H9 (cell line): ENCODE measurements around the gene SLMAP. TPM values are rescaled to one million over a fixed set of nuclear protein-coding genes. Genes with fewer than 3 reads are reported as not detected.
A peak's percentile ranks its signal among the peaks of the same experiment; 100 is the strongest.

Source experiments
- DNase-seq: peaks from one replicate; pipeline ENCODE4 v3.0.0-alpha.2; 2017
- H2AFZ ChIP-seq: one replicate; pipeline ENCODE4 v1.6.1; 2013; ENCODE audit warnings: mild to moderate bottlenecking, low read length, control low read depth, moderate library complexity
- H2AK5ac ChIP-seq: 2 replicates; pipeline ENCODE4 v1.6.1; 2013; ENCODE audit warnings: low read length, control low read depth, mixed read lengths; ENCODE audit not compliant: insufficient read length
- H2BK120ac ChIP-seq: one replicate; pipeline ENCODE4 v1.6.1; 2013; ENCODE audit warnings: low read depth, mild to moderate bottlenecking, low read length, control low read depth, inconsistent platforms; ENCODE audit not compliant: poor library complexity, severe bottlenecking
- H2BK12ac ChIP-seq: 2 replicates; pipeline ENCODE4 v1.6.1; 2013; ENCODE audit warnings: low read length, control low read depth, mixed read lengths, low read depth; ENCODE audit not compliant: insufficient read length
- H2BK15ac ChIP-seq: 2 replicates; pipeline ENCODE4 v1.6.1; 2013; ENCODE audit warnings: low read depth, low read length, control low read depth
- H2BK20ac ChIP-seq: one replicate; pipeline ENCODE4 v1.6.1; 2013; ENCODE audit warnings: low read depth, mild to moderate bottlenecking, low read length, control low read depth, inconsistent platforms; ENCODE audit not compliant: poor library complexity, severe bottlenecking
- H2BK5ac ChIP-seq: 2 replicates; pipeline ENCODE4 v1.6.1; 2013; ENCODE audit warnings: low read length, control low read depth, mixed read lengths; ENCODE audit not compliant: insufficient read length
- H3K14ac ChIP-seq: 2 replicates; pipeline ENCODE4 v1.6.1; 2013; ENCODE audit warnings: low read length, control low read depth; ENCODE audit not compliant: insufficient read depth
- H3K18ac ChIP-seq: 2 replicates; pipeline ENCODE4 v1.6.1; 2013; ENCODE audit warnings: low read depth, mild to moderate bottlenecking, mixed read lengths, low read length, control low read depth; ENCODE audit not compliant: insufficient read length
- H3K23ac ChIP-seq: 2 replicates; pipeline ENCODE4 v1.6.1; 2013; ENCODE audit warnings: low read length, control low read depth, mixed read lengths, low read depth; ENCODE audit not compliant: insufficient read length
- H3K23me2 ChIP-seq: 2 replicates; pipeline ENCODE4 v1.6.1; 2013; ENCODE audit warnings: low read depth, mild to moderate bottlenecking, mixed read lengths, low read length, control low read depth; ENCODE audit not compliant: insufficient read length, poor library complexity, severe bottlenecking
- H3K27ac ChIP-seq: 2 replicates; pipeline ENCODE4 v1.5.1; 2013; ENCODE audit warnings: low read length, control low read depth, mixed read lengths, low read depth; ENCODE audit not compliant: insufficient read length
- H3K27me3 ChIP-seq: 2 replicates; pipeline ENCODE4 v1.6.1; 2013; ENCODE audit warnings: low read length, control low read depth, inconsistent platforms; ENCODE audit not compliant: insufficient read depth
- H3K4ac ChIP-seq: 2 replicates; pipeline ENCODE4 v1.6.1; 2013; ENCODE audit warnings: low read depth, mild to moderate bottlenecking, control low read depth, inconsistent platforms, low read length, moderate library complexity
- H3K4me1 ChIP-seq: 2 replicates; pipeline ENCODE4 v1.6.1; 2013; ENCODE audit warnings: low read length, control low read depth, inconsistent platforms; ENCODE audit not compliant: insufficient read depth
- H3K4me2 ChIP-seq: 2 replicates; pipeline ENCODE4 v1.6.1; 2013; ENCODE audit warnings: low read length, control low read depth, mixed read lengths; ENCODE audit not compliant: insufficient read length, insufficient read depth
- H3K56ac ChIP-seq: 2 replicates; pipeline ENCODE4 v1.6.1; 2013; ENCODE audit warnings: low read depth, mild to moderate bottlenecking, mixed read lengths, low read length, control low read depth; ENCODE audit not compliant: insufficient read length
- H3K79me1 ChIP-seq: 2 replicates; pipeline ENCODE4 v1.6.1; 2013; ENCODE audit warnings: low read depth, mild to moderate bottlenecking, moderate library complexity, low read length, control low read depth, inconsistent platforms; ENCODE audit not compliant: insufficient read depth, poor library complexity, severe bottlenecking
- H3K79me2 ChIP-seq: 2 replicates; pipeline ENCODE4 v1.6.1; 2013; ENCODE audit warnings: low read length, control low read depth, inconsistent platforms; ENCODE audit not compliant: insufficient read depth
- H3K9ac ChIP-seq: 2 replicates; pipeline ENCODE4 v1.6.1; 2013; ENCODE audit warnings: low read length, control low read depth, mixed read lengths; ENCODE audit not compliant: insufficient read length; ENCODE audit errors: extremely low read depth
- H3K9me3 ChIP-seq: one replicate; pipeline ENCODE4 v1.6.1; 2013; ENCODE audit warnings: low read depth, low read length, inconsistent platforms; ENCODE audit not compliant: control insufficient read depth
- H3T11ph ChIP-seq: one replicate; pipeline ENCODE4 v1.6.1; 2013; ENCODE audit warnings: mild to moderate bottlenecking, low read length, control low read depth, inconsistent platforms
- H4K20me1 ChIP-seq: one replicate; pipeline ENCODE4 v1.6.1; 2013; ENCODE audit not compliant: control insufficient read depth, insufficient read length, insufficient read depth
- H4K5ac ChIP-seq: 2 replicates; pipeline ENCODE4 v1.6.1; 2013; ENCODE audit warnings: low read depth, mild to moderate bottlenecking, mixed read lengths, low read length, control low read depth; ENCODE audit not compliant: insufficient read length
- H4K8ac ChIP-seq: replicated peaks from 2 replicates; pipeline ENCODE4 v1.6.1; 2013; ENCODE audit warnings: low read length, control low read depth, mixed read lengths, low read depth; ENCODE audit not compliant: insufficient read length
- H4K91ac ChIP-seq: 2 replicates; pipeline ENCODE4 v1.6.1; 2013; ENCODE audit warnings: low read depth, mild to moderate bottlenecking, moderate library complexity, mixed read lengths, low read length, control low read depth; ENCODE audit not compliant: insufficient read length
- H3K27ac Mint-ChIP-seq, 3 experiments: 2 replicates in 2 of 3; 3 replicates in 1 of 3; pipeline ENCODE4 v1.8.0; 2020 to 2021; ENCODE audit warnings: mixed read lengths in 3 of 3, mild to moderate bottlenecking in 1 of 3, moderate library complexity in 1 of 3
- H3K27me3 Mint-ChIP-seq: 2 replicates; pipeline ENCODE4 v1.8.0; 2021; ENCODE audit warnings: low read depth, mild to moderate bottlenecking, moderate library complexity, mixed read lengths
- H3K36me3 Mint-ChIP-seq, 3 experiments: 2 replicates in 2 of 3; 3 replicates in 1 of 3; pipeline ENCODE4 v1.8.0; 2020 to 2021; ENCODE audit warnings: low read depth in 3 of 3, mixed read lengths in 3 of 3; ENCODE audit not compliant: insufficient read depth in 1 of 3
- H3K4me1 Mint-ChIP-seq, 2 experiments: 2 replicates each; pipeline ENCODE4 v1.8.0; 2020; ENCODE audit warnings: mixed read lengths in 2 of 2
- H3K4me3 Mint-ChIP-seq, 2 experiments: 2 replicates in 1 of 2; 3 replicates in 1 of 2; pipeline ENCODE4 v1.8.0; 2020 to 2021; ENCODE audit warnings: mild to moderate bottlenecking in 2 of 2, mixed read lengths in 2 of 2, moderate library complexity in 1 of 2
- H3K9me3 Mint-ChIP-seq, 2 experiments: 2 replicates in 1 of 2; 3 replicates in 1 of 2; pipeline ENCODE4 v1.8.0; 2020; ENCODE audit warnings: mild to moderate bottlenecking in 2 of 2, mixed read lengths in 2 of 2, moderate library complexity in 1 of 2
- WGBS: extraction: QIAGEN DNeasy Blood & Tissue Kit; methylation state at CpG from one replicate; pipeline ENCODE4 v1.1.7; 2013; ENCODE audit warnings: missing lambda C conversion rate, low lambda C conversion rate, mixed read lengths; ENCODE audit not compliant: insufficient read length; ENCODE audit errors: extremely low coverage; 5-methylcytosine and 5-hydroxymethylcytosine counted together
- total RNA-seq: library from RNA; stranded (reverse); gene quantifications from 2 replicates; pipeline ENCODE4 v1.2.1, GENCODE V29; 2021
- TF ChIP-seq, protein P1 (sequence below): fragments of 200-600 bp; sonication (generic); conservative IDR thresholded peaks from 3 replicates; pipeline ENCODE4 v1.8.0; 2021; ENCODE audit warnings: antibody characterized with exemption, mild to moderate bottlenecking

Gene SLMAP
- total RNA-seq, 1 experiment from 2014 or later = 65.1 TPM

DNA sequence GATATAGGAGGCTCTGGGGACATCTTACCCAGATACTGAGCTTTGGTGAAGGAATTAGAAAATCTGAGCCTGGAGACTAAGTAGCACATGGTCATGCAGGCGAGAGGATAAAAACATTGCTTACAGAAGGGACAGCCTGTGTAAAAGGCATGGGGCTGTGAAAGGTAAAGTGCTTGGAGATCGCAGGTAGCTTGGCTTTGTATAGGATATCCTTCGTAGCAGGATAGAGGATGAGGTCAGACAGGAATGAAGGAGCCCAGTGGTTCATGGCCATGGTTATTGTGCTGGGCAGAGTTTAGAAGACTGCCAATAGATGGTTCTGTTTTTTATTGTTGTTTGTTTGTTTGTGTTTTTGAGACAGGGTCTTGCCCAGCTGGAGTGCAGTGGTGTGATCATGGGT is 82.5 kb downstream of the SLMAP start:
- Mint-ChIP-seq H3K27ac (peak overlapping the region in 2 of 3 experiments; percentile 29 to 47; a peak in 3 of 7 replicates), H3K4me3 (no peak overlapping the region), H3K4me1 (peaks cover 3 to 9% of the 10 kb centered on the region in 2 experiments; a peak in 2 of 4 replicates), H3K9me3 (no peaks in the 10 kb centered on the region), H3K36me3 (no peaks in the 10 kb centered on the region; a peak in 2 of 7 replicates), H3K27me3 (no peaks in the 10 kb centered on the region)
- Histone ChIP-seq H2AFZ (no peak overlapping the region), H2BK12ac (no peak overlapping the region), H2BK120ac (no peak overlapping the region), H3K4ac (no peak overlapping the region), H3K56ac (no peak overlapping the region), H3K9ac (no peak overlapping the region), H3K4me2 (no peak overlapping the region), H2BK20ac (no peak overlapping the region), H3K79me1 (no peaks in the 10 kb centered on the region), H4K5ac (no peak overlapping the region), H3K18ac (no peak overlapping the region), H3K79me2 (no peaks in the 10 kb centered on the region; the same call in 1 of the 2 replicates), H4K20me1 (no peaks in the 10 kb centered on the region), H3K9me3 (no peaks in the 10 kb centered on the region), H2BK15ac (no peak overlapping the region), H3K27me3 (no peaks in the 10 kb centered on the region), H3K4me1 (peaks cover 4% of the 10 kb centered on the region; the same call in 1 of the 2 replicates), H4K8ac (no peak overlapping the region), H3K23me2 (no peaks in the 10 kb centered on the region), H4K91ac (no peak overlapping the region), H3K23ac (no peak overlapping the region), H3K14ac (no peak overlapping the region), H2AK5ac (no peak overlapping the region), H2BK5ac (no peak overlapping the region), H3T11ph (no peak overlapping the region), H3K27ac (no peak overlapping the region)
- TF ChIP-seq, protein P1, sequence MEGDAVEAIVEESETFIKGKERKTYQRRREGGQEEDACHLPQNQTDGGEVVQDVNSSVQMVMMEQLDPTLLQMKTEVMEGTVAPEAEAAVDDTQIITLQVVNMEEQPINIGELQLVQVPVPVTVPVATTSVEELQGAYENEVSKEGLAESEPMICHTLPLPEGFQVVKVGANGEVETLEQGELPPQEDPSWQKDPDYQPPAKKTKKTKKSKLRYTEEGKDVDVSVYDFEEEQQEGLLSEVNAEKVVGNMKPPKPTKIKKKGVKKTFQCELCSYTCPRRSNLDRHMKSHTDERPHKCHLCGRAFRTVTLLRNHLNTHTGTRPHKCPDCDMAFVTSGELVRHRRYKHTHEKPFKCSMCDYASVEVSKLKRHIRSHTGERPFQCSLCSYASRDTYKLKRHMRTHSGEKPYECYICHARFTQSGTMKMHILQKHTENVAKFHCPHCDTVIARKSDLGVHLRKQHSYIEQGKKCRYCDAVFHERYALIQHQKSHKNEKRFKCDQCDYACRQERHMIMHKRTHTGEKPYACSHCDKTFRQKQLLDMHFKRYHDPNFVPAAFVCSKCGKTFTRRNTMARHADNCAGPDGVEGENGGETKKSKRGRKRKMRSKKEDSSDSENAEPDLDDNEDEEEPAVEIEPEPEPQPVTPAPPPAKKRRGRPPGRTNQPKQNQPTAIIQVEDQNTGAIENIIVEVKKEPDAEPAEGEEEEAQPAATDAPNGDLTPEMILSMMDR = no peak
- no peak for DNase-seq
- WGBS = no CpG with 5 or more reads among the region's 3 CpGs
